Measurements from ENCODE around the gene ACOT9. TPM values are rescaled to one million over a fixed set of nuclear protein-coding genes. Genes with fewer than 3 reads are reported as not detected.

Gene ACOT9
- total RNA-seq, 4 donors from 2014 or later = 11.1 to 29.7 (median 19.3) TPM

DNA sequence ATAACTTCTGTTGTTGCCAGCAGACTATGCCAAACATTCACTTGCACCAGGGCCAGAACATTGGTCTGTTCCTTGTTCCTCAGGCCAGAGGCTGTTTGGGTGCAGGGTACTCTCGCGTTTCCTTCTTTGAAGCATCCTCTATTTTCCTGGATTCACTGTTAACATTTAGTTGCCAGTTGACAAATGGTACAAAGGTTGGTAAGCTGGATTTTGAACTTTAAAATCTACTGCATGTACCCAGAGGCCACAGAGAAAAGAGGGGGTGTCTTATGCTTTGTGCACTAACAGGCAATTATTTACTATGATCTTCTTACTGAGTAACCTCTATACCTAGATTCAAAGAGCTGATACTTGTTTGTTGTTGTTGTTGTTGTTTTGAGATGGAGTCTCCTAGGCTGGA lies 27.1 kb upstream of the ACOT9 start:
- DNase-seq (ENCODE audit: low spot score in 2 of 2) = no peak
- TF ChIP-seq POLR2A (IDR thresholded peaks at IDR 0.05) = no peak
- TF ChIP-seq, protein P1, sequence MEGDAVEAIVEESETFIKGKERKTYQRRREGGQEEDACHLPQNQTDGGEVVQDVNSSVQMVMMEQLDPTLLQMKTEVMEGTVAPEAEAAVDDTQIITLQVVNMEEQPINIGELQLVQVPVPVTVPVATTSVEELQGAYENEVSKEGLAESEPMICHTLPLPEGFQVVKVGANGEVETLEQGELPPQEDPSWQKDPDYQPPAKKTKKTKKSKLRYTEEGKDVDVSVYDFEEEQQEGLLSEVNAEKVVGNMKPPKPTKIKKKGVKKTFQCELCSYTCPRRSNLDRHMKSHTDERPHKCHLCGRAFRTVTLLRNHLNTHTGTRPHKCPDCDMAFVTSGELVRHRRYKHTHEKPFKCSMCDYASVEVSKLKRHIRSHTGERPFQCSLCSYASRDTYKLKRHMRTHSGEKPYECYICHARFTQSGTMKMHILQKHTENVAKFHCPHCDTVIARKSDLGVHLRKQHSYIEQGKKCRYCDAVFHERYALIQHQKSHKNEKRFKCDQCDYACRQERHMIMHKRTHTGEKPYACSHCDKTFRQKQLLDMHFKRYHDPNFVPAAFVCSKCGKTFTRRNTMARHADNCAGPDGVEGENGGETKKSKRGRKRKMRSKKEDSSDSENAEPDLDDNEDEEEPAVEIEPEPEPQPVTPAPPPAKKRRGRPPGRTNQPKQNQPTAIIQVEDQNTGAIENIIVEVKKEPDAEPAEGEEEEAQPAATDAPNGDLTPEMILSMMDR (IDR thresholded peaks at IDR 0.05) = no peak
- intact Hi-C loops (cut with DNase I; ENCODE audit: low total_unique reads) = loop anchor here (10.0 kb wide), 1 partner anchor 135 kb away; the partner anchor contains the start of genes APOO and CXorf58
- WGBS, 2 donors = 63 to 73% methylated on average over 2 of the region's 2 CpGs
- H3K4me3 ChIP-seq (ENCODE audit: low read depth, poor library complexity, severe bottlenecking) = no peak overlapping the region

DNA sequence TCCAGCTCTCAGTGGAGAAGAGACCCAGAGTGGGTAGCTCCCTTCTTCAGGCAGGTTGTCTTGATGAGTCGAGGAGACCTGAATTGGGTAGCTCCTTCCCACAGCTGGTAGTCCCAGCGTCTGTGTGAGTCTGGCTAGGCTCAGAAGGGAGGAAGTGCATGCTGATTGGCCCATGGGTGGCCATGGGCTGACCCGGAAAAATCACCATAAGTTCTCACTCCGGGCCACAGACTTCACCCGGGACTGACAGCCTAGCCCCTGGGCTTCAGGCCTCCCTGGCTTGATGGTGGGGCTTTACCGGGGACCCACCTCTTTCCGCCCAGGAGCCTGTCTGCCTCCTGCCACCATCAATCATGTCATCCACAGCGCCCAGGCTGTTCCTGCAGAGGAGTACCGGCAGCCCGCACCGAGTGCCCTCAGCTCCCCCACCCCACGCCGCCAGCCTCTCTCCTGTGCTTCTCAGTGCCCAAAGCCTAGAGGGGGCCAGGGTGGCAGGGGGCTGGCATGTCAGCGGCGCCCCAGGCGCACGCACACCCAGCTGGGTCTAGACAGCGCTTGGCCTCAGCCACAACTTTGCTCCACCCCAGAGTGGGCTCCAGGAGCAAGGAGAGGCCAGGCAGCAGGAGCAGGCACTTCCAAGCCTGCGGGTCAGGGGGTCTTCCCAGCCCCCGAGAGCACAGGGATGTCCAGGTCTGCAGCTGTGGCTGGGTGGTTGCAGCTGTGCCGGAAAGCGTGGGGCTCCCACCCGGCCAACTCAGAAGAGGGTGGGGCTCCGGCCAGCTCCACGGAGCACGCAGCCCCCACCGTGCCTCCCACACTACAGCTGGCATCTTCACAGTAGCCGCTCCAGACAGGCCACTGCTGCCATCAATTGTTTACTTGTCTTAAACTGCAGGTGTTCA lies 23.8 kb upstream of the ACOT9 start:
- TF ChIP-seq POLR2A (IDR thresholded peaks at IDR 0.05) = no peak
- TF ChIP-seq, protein P1 (IDR thresholded peaks at IDR 0.05) = no peak
- no peak overlapping the region for H3K4me3 ChIP-seq (ENCODE audit: low read depth, poor library complexity, severe bottlenecking)
- 66 to 83% methylated on average over 6 to 27 of the region's 28 CpGs for WGBS, 2 donors
- no peak for DNase-seq (ENCODE audit: low spot score in 2 of 2)
- intact Hi-C loops (cut with DNase I; ENCODE audit: low total_unique reads) = no loop called here

DNA sequence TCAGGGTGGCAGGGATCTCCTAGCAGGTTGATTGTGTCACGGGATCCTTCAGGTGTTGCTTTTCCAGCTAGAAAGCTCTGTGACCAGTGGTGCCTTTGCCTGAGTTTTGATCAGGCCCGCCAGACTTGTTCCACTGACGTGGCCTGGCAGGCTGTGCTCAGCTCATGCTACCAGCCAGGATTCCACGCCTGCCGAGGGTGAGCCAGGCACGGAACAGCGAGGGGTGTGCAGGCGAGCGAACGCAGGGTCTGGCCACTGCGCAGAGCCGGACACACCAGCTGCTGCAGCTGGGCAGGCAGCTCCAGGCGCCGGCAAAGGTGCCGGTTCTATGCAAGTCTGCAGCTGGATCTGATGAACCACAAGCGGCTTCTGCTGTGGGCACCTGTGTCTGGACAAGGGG lies 22.8 kb upstream of the ACOT9 start:
- intact Hi-C loops (cut with DNase I; ENCODE audit: low total_unique reads) = no loop called here

DNA sequence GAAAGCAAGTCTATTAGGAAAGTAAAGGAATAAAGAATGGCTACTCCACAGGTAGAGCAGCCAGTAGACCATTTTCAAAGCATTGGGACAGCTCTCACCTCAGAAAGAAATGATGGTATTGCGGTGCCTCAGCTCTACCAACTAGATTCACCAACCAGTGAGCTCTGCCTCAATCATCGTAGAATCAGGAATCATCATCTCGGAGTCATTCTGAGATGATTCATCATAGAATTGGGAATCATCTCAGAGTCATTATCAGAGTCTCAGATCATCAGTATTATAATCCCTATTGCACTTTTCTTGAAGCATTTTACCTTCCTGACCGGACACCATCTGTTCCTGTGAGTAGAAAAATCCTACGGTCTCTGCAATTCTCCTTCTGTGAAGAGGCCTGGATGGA lies 22.4 kb upstream of the ACOT9 start:
- no peak for DNase-seq (ENCODE audit: low spot score in 2 of 2)
- WGBS, 2 donors = 69 to 90% methylated on average over 4 to 5 of the region's 5 CpGs
- no peak for TF ChIP-seq POLR2A (IDR thresholded peaks at IDR 0.05)
- TF ChIP-seq, protein P1 (IDR thresholded peaks at IDR 0.05) = no peak
- H3K4me3 ChIP-seq (ENCODE audit: low read depth, poor library complexity, severe bottlenecking) = no peak overlapping the region
- intact Hi-C loops (cut with DNase I; ENCODE audit: low total_unique reads) = no loop called here

More for the DNA sequence above, 22.8 kb upstream of the ACOT9 start:
- no peak for TF ChIP-seq POLR2A (IDR thresholded peaks at IDR 0.05)
- TF ChIP-seq, protein P1 (IDR thresholded peaks at IDR 0.05) = no peak
- WGBS, 2 donors = 94% methylated on average over 16 of the region's 16 CpGs; no CpG with 5 or more reads in 1 of the 2 donors
- DNase-seq (ENCODE audit: low spot score in 2 of 2) = no peak
- H3K4me3 ChIP-seq (ENCODE audit: low read depth, poor library complexity, severe bottlenecking) = no peak overlapping the region

DNA sequence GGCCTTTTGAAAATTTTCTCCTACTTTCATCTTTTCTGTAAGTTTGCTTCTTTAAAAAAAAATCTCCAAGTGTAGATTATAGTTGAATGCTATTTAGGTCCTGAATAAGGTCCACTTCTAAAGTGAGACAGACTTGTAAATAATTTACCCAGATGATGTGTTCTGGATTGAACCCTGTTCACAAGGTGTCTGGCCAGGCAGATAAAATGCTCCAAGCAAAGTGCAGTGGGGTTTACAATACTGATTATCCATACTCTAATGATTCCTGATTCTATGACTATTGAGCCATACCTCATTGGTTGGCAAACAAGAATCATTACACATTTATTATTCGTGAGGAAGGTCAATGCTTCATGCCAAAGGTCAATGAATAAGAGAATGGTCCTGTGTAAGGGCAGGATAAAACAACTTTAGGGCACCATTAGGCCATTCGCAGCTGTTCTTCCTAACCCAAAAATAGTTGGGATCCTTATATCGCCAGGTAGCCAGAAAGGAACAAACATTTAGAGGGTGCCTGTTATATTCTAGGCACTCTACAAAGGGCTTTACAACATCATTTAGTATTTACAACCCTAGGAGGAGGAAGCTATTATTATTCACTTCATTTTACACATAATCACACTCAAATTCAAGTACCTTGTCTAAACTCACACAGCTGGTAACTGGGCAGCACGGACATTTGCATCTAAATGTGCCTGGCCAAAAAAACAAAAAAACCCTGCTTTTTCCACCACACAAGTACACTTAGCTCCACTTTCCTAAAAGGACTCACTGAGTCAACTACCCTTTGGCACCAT lies 21.3 kb upstream of the ACOT9 start:
- TF ChIP-seq, protein P1 (IDR thresholded peaks at IDR 0.05) = no peak
- no peak for TF ChIP-seq POLR2A (IDR thresholded peaks at IDR 0.05)
- 75 to 82% methylated on average over 4 of the region's 4 CpGs for WGBS, 2 donors
- no peak for DNase-seq (ENCODE audit: low spot score in 2 of 2)
- H3K4me3 ChIP-seq (ENCODE audit: low read depth, poor library complexity, severe bottlenecking) = no peak overlapping the region
- intact Hi-C loops (cut with DNase I; ENCODE audit: low total_unique reads) = no loop called here

Data from lower leg skin (tissue), 4 donors.